T-helper 9 cell (primary cell): Measurements from ENCODE around the gene MPO.
A peak's percentile ranks its signal among the peaks of the same experiment; 100 is the strongest.

Experiments
- DNase-seq: peaks from one replicate; pipeline ENCODE4 v3.0.0-alpha.2; 2020

MPO gene

DNA sequence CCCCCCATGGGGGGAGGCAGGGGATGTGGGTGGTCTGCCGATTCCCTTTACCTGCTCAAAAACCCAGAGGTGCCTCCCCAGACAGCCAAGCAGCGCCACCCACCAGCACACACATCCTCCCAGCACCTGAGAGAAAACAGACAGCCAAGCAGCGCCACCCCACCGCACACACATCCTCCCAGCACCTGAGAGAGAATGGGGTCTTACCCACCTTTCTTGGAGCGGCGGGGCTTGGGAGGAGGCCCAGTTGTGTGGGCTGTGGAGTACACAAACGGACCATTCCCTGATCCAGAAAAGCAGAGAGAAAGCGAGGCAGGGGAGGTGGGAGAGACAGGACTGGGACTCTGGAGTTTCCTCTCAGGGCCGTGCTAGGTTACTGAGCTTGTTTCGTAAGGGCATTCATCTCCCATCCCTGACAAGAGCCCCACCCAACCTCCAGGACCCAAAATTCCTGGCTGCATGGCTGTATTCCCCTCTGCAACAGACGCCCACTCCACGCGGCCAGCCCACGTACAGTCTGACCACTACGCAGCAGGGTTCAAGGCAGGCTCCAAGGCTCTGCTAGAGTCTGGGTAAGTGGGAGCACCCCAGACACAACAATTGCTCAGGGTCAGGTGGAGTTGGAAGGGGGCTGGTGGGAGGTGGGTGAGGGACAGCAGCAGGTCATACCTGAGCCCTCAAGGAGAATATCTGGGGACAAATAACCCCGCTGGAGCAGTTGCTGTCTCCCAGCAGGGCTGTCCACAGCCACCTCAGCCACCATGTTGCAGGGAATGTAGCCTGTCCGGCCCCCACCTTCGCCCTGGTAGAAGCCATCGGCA, 25.6 kb upstream of the MPO start:
- DNase-seq = no peak

GRCh38 chr17:58305626-58306025, 24.9 kb upstream of the MPO start:
- DNase-seq = no peak

DNA sequence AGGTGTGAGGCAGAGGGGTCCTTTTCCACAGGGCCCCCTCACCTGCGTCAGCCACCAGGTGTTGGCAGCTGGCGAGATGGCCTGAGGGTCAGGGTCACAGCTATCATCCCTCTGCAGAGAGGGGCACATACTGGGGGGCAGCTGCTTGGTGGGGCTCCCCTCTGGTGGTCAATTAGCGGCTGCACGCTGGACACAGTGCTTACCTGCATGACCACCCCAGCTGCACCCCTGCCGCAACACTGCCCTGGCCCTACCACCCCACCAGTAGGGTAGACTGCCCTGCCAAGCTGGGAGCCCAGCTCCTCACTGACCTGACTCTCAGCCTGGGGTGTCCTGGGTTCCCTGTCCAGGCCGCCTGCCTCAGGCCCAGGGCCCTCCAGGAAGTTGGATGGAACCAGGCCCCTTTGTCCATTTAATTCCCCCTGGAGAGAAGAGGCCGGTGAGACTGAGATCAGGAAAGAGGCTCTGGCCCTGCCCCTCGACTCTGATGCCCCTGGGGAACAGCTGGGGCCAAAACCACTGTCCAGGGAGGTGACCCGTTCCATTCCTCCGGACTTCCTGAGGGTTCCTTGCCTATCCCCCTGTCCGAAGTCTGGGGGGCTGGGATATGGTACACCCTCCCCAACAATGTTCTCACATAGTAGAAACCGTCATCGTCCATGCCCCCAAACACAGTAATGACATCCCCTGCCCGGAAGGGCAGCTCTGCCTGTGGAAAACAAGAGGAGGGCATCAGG, 24.2 kb upstream of the MPO start:
- DNase-seq = no peak

- DNase-seq = peak; percentile 34
Measured at GRCh38 chr17:58303971-58304749, 23.4 kb upstream of the MPO start.

DNA sequence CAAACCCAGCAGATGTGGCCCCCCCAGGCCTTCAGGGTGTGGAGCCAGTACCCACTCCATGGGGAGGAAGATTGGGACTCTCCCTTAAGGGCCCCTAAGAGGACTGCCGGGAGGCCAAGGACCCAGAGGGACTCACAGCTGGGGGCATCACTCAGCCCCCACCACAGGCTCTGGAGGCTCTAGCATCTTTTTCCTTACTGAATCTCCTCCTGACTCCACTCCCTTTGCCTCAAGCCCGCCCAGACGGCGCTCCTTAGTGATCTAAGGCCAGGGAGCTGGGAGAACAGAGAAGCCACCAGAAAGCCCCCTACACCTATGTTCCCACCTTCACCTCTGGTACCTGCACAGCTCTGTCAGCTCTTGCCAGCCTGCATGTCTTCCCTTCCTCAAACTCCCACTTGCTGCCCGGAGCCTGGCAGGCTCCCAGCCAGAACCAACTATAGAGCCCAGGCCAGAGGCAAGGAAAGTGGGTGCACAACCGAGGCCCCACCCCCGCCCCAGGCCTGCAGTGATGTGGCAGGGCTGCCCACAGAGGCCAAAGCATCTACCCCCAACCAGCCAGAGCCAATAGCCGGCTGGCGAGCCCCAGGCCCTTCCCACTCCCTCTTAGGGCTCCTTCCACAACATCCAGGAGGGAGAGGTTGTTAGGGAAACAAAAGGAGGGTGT, 22.3 kb upstream of the MPO start:
- no peak for DNase-seq

DNA sequence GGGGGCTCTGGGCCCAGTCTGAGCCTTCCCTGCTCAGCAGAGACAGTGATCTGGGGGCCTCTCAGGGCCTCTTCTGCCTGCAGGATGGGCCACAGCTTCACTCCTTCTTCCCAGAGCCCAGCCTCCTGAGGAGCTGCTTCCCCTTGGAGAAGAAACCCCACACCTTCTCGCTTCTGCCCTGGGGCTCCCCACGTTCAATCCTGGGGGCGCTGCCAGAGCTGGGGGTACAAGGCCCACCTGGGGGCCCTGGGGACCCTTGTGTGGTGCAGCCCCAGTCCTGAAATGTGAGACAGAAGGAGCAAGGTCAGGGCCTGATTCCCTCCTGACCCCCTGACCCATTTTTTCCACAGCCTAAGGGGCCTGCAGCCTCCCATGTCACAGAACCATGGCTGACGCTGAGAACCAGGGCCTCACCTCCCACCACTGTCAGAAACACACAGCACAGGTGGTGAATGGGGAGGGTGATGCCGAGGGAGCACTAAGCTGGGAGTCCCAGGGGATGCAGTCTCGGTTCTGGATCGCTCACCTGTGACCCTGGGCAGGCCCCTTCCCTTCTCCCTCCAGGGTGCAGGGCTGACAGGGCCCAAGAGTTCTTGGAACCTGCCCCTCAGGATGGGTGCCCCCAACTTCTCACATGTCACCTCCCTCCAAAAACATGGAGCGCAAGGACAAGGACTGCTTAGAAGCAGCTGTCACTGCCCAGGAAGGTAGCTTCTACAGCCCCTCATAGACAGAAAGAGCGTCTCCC, 21.6 kb upstream of the MPO start:
- DNase-seq = no peak

- no peak for DNase-seq
Measured at GRCh38 chr17:58301504-58302150, 20.9 kb upstream of the MPO start.

GRCh38 chr17:58300336-58300735, 19.6 kb upstream of the MPO start:
- no peak for DNase-seq

DNA sequence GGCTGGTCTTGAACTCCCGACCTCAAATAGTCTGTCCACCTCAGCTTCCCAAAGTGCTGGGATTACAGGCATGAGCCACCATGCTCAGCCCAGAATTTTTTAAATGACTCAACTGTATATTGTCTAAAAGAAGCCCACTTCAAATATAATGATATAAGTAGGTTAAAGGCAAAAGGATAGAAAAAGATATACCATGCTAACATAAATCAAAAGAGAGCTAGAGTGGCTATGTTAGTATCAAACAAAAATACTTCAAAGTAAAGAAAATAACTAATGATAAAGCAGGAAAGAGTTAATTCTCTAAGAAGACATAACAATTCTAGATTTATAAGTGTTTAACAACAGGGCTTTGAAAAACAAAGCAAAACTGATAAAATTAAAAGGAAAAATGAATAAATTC, 13.3 kb upstream of the MPO start:
- DNase-seq = no peak

GRCh38 chr17:58291246-58291645, 10.5 kb upstream of the MPO start:
- no peak for DNase-seq

GRCh38 chr17:58289869-58290268, 9.1 kb upstream of the MPO start:
- DNase-seq = no peak

DNA sequence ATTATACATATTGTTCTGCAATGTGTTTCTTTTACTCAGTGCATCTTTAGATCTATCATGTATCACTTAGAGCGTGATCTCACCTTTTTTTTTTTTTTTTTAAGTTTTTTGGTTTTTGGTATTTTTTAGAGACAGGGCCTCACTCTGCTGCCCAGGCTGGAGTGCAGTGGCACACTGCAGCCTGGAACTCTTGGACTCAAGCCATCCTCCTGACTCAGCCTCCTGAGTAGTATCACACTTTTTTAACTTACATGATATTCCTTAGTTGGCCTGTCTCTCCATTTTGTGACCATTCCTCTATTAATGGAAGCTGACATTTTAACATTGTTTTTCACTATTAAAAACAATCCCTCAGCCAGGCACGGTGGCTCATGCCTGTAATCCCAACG, 4.7 kb upstream of the MPO start:
- DNase-seq = no peak

- DNase-seq = no peak
Measured at GRCh38 chr17:58284613-58285421, 4.1 kb upstream of the MPO start.

GRCh38 chr17:58283674-58284612, 3.2 kb upstream of the MPO start:
- DNase-seq = no peak

DNA sequence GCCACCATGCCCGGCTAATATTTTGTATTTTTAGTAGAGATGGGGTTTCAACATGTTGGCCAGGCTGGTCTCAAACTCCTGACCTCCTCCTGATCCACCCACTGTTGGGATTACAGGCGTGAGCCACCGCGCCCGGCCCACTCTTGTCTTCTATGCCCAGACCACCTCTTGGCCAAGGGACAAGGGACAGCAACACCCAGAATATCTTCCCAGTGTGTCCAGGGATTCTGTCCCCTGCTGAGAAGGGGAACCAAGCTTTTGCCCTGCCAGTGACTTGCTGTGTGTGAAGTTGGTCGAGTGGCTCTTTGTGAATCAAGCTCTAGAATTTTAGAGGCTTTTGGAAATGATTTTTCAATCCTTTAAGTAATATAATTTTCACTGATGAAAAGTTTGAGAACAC, 1.7 kb upstream of the MPO start:
- DNase-seq = no peak

GRCh38 chr17:58281511-58282011, 826 bp upstream of the MPO start:
- no peak for DNase-seq

DNA sequence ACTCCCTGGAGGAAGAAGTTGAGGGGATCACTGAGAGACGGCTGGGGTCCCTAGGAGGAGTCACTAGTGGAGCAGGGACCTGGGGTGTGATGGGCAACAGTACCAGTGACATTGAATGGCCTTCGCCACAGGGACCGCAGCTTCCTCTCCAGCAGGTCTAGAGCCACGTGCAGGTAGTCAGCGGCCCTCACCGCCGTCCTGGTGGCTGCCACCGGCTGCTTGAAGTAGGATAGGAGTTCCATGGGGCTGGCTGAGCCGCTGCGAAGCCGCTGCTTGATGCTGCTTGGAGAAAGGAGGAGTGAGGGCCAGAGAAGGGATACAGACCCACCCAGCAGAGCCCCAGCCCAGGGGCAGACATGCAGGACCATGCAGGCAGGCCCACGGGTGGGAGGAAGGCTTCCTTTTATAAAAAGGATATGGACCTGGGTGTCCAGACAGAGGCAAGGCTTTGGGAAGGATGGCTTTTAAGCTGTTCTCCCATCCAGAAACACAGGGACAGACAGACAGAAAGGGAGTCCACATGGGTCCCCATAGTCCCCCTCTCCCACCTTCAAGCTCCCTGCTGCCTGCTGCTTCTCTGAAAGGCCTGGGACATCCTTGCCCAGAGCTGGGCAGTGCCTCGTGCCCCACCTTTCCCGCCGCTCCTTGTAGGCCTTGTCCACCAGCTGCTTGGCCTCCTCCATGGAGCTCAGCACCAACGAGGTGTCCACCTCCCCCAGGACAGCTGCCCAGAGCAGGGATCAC, 827 bp downstream of the MPO start:
- no peak for DNase-seq

GRCh38 chr17:58279016-58279711, 1.6 kb downstream of the MPO start:
- no peak for DNase-seq
